Fibroblast of skin of scalp (primary cell): ENCODE measurements around the gene ARMH4.

Source experiments
- DNase-seq: peaks from one replicate; pipeline ENCODE4 v3.0.0-alpha.2; 2013

ARMH4 gene

DNA sequence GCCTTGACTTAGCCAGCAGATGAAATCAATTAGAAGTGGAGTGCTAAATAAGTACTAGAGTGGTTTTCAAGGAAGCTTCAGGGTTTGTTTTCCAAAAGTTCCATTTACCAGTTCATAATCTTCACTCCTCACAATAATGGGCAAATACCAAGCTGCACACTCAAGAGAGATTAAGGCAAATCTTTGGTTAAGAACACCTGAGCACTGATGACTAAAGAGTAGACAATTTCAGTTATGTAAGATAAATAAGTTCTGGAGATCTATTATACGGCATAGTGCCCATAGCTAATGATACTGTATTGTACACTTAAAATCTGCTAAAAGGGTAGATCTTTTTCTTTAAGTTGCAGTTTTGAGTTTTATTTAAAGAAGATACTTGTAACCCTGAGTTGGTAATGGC lies 125.0 kb downstream of the ARMH4 start:
- DNase-seq: no peak

DNA sequence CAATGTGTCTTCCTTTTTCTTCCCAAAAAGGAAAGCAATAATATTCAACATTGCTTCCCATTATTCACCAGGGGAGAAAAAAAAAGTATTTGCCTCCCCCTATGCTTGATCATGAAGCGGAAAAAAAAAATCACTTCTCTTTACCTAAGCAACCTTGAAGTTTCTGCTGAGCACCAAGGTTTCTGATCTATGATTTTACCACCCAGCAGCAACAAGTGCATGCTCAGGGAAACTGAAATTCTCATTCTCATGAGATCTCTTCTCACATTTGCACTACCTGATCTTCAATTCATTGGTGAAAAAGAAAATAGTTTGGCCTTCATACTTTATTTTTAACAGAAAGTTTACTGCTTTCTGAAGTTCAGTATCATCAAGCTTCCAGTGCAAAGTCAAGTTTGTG lies 125.8 kb downstream of the ARMH4 start:
- DNase-seq: no peak

DNA sequence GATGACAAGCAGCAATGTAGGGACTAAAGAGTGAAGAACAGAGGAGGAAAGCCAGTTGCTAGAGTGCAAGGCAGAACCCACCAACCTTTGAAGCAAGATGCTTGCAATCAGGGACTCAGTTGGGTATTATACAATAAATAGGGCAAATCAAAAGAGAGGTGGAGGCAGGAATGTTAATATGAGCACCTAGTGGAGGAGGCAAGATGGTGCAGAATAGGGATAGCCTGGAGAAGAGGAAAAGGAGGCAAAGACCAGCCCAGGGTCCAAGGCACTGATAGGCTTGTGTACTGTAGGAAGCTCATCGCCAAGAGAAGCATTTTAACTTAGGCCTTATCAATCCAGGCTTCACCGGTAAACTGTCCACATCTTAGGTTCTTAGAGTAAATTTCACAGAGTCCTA lies 137.2 kb downstream of the ARMH4 start:
- DNase-seq: no peak

DNA sequence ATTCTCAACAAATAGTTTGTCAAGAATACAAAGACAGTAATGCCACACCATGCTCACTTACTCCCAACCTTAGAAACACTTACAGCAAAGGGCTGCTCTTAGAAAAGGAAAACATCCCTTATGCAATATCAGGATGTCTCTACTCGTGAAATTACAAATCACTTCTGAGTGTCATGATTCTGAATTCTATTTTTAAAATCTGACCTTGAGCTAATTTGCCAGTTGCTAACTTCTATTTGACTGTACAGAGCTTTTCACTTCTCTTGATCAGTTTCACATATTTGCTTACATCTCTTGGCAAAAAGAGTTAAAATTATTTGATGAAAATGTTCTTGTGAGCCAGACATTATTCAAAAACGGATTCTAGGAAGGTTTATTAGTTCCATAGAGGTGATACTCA lies 149.4 kb downstream of the ARMH4 start:
- no peak for DNase-seq

DNA sequence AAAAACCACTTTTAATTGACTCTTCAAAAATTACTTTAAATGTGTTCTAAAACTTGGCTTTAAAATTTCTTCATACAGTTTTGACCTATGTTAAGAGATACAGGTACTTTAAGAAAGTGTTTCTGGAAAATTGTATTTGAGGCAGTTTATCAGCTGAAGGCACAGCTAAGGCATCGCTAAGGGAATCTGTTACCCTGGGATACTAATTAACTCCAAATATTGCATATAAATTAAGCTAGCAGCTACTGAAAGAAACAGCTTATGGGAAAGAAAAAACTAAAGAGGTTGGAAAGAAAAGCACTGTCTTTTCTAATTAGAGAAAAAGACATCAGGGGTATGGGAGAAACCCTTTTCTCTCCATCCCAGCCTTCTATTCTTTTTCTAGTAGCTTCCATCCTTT lies 152.0 kb downstream of the ARMH4 start:
- no peak for DNase-seq

DNA sequence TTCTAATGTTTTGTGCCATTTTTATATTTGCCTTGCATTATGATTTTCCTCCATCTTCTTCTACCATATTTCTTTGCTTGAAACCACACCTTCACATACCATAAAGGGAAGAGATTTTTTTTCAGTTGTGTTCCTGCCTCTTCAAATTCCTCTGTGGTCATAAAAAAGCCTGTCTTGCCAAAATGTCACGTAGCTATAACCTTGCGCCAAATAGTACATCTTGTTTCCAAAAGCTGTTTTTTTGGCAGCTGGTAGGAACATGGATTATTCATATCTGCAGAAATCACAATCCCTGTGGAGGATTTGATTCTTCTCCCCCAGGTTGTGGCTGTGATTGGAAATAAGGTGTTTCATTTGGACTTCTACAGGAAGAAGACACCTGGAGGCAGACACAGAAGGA lies 152.5 kb downstream of the ARMH4 start:
- no peak for DNase-seq

DNA sequence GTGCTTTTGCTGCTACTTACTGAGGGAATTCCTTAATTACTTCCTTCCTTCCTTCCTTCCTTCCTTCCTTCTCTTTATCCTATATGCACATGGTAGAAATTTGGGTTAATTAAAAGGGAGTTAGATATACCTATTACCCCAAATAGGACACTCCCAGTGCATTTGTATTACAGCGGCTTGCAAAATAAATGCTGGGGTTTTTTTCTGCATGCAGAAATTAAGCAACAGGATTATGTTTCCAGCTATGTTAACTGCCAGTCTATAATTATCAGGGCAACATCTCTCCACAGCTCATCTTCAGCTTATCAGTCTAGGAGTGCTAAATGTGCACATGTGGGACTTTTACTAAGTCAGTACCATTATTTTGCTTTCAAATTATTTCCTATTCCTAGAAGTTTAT lies 153.2 kb downstream of the ARMH4 start:
- no peak for DNase-seq

DNA sequence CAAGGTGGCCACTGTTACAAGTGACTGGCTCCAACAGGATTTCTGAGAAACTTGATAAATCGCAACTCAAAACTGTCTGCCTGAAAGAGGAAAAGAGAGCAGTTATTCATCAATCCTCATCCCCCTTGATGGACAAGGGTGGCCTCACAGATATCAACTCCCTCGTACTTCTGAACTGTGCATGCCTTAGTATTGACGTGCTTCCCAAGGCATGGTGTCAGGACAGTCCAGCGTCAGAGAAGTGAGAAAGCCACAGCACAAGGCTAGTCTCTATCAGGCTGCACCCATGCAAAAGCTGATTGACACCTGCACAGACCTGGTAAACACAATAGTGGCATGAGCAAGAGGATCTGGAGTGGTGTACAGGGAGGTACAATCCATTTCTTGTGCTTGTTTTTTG lies 160.7 kb downstream of the ARMH4 start:
- DNase-seq: no peak

DNA sequence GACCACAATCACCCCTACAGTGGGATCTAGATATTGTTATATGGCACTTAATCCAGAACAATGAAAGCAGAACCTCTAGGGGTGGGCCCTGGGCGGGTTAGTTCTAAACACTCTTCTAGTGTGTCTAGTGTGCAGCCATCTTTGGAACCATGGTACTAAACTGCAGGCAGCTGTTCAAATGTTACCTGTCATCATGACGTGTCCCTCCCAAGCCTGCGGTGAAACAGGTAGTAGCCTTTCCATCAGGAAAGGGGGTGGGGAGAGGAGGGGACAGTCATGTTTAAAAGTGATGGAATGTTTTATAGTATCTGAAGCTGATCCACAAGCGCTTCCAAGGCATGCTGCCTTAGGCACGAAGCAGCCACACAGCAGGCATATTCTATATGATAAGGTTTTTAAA lies 163.6 kb downstream of the ARMH4 start:
- no peak for DNase-seq

DNA sequence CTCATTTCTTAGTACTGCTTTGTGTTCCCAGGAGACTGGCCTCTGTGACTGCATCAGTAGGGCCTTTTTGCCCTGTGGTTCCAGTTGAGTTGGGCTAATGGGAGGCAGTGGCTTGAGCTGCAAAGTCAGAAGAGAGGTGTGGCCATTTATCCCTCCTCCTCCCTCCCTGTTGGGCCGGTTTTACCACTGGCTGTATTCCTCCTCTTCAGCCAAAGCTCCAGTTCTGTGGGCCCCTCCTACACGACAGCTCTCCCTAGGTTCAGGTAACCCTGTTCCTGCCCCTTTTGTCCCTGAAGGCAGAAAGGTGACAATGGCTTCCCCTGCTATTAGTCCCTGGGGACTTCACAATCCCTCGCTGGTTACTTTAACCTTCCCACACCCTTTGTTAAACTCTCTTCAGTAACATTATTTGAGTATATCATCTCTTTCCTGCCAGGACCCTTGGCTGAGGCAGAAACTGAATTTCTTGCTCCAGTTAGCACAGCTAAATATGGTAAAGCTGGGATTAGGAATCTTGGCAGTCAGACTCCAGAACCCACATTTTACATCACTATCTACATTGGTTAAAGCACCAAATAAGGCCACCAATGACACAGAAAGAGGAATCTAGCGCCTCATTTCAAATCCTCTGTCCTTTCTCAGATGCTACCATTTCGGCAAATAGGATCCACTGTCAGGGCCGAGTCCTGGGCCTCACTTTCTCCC lies 164.3 kb downstream of the ARMH4 start:
- peak; percentile 7 for DNase-seq

DNA sequence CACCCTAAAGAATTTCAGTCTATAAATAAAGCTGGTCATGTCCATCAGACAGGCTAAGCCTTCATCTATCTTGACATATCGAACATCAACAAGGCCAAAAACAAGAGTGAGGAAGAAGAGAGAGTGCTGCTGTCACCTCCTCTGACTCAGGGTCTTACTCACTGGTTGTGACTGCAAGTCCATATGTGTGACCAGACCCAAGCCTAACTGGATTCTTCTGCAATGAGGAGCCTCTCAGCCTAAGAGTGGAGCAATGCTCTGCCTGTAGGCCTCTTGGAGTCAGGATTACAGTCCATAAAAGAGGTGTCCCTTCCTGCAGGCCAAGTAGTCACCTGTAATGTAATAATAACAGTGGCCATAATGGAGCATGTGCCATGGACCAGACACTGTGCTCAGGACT lies 165.0 kb downstream of the ARMH4 start:
- peak; percentile 13 for DNase-seq

DNA sequence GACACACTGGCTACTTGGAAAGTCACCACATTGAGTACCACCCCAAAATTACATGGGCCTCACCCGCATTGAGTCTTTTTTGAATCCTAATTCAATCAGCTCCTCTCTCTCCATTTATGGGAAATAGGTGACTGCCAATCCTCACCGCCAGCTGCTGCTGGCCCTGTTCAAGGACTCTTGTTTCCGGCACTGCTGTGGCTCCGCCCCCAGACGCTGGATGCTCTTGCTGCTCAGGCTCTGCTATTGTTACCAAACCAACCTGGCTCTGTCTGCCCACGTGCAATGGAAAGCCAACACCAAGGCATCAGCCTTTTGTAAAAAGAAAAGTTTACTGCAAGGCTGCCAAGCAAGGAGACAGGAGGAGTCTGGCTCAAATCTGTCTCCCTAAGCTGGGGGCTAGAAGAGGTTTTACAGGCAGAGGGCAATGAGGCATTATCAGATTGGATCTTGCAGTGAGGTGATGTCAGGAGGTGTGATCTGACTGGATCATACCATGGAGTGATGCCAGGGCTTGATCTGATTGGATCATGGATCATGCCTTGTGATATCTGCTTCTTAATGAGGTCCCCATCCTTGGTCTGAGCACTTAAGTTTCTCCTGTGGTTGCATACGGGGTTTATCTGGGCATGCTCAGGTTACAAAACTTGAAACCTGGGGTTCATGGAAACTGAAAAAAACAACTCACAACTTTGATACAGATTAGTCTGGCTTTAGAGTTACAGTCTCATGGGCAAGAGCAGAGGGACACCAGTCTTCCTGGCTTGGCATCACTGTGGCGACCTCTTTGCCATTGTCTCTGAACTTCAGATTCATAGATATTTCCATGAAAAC lies 169.0 kb downstream of the ARMH4 start:
- no peak for DNase-seq

DNA sequence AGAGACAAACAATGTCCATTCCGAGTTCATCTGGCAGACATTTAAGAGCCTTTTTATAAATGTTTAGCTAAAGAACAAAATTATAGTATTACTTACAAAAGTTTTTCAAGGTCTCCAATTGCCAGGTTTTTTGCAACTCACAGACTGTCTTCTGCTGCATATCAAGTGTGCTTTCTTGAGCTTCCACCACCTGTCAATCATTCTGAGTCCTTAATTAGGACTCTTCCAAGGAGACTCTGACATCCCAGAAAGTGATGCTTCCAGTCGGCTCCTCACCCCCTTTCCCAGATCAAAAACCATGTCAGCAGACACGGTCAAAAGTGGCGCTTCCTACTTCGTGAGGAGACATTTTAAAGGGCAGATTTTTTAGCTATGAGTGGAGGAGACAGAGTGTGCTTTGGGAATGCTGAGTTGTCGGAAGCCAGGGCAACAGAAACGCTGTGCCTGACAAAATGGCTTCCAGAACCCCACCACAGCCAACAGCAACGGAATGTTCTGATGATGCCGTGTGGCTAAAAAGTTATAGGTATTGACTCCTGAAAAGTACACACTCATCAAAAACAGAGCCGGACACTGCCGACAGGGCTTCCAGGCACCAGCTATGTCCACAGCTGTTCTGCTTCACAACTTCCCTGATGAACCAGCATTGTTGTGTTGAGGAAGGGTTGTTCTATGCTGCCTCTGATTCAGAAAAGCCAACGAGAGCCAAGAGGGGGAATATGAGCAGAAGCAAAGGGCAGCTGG lies 170.0 kb downstream of the ARMH4 start:
- DNase-seq: no peak

DNA sequence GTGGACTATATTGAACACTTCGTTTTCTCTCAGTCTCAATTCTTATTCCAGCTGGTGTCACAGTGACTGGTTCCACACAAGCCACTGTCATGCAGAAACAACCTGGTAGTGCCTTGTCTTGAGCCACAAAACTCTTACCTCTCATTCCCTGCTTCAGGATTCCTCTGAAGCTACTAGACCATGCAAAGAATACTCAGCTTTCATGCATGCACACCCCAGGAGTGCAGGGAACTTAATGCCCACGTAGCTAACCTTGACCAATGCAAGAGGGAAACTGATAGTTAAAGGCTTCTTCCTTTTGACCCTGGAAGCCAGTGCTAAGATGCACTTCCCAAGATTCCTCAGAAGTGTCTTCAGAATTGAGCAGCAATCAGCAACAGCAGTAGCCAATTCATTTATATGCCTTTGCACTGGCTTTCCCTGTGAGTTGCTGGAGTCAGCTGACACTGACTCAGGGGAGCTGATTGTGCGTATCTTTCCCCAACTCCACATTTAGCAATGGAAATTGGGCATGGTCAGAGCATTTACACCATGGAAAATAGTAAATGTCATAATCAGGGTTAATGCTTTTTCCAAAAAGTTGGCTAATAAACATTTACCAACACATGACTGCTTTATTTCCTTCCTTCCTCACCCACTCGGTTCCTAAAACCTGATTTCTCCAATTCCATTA lies 172.5 kb downstream of the ARMH4 start:
- DNase-seq: no peak

DNA sequence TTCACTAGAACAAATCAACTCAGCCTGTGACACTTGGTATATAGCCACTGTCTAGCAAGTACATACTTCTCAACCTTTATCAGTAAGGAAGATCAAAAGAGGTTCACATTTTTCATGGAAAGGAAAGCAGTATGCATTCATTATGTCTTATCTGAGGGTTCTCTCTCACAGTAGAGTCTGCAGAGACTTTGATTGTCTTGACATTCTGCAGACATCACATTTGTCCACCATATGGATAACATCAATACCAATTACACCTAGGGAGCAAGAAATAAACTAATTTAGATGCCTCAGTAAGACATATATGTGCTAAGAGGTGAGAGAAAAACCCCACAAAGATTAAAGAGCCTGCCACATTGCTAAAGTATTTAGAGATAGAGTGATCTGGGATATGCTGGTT lies 175.3 kb downstream of the ARMH4 start:
- no peak for DNase-seq

DNA sequence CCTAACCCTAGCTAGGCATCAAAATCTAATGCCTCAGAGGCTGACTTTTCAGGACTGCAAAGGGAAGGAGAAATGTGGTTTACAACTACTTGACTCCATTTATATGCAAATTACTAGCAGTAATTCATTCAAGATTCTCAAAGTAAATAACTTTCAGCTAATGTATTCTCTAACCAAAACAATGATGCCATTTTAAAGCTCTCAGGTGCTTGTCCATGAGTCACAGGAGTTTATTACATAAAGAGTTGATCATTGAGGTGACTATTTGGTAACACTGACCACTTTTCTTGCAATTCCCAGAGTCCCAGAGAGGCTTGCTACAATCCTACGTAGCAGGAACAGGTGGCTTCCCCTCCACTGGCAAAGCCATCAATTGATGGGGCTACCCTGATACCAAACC lies 177.1 kb downstream of the ARMH4 start:
- no peak for DNase-seq

DNA sequence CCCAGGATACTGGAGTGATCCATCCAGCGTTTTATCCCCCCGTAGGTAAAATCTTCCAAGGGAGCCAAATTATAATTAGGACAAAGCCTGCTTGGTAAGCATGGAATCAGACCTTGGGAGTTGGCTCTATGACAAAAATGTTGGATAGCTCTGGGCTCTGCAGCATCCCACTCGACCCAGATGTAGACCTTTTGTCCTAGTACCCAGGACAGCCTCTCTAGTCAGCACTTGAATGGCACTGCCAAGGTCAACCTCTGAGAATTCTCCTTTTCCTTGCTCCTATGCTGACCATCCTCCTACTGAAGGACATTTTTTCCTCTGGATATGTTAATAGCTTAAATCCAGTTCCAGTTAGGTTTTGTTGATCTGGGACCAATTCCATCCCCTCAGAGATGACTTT lies 181.4 kb downstream of the ARMH4 start:
- DNase-seq: no peak

DNA sequence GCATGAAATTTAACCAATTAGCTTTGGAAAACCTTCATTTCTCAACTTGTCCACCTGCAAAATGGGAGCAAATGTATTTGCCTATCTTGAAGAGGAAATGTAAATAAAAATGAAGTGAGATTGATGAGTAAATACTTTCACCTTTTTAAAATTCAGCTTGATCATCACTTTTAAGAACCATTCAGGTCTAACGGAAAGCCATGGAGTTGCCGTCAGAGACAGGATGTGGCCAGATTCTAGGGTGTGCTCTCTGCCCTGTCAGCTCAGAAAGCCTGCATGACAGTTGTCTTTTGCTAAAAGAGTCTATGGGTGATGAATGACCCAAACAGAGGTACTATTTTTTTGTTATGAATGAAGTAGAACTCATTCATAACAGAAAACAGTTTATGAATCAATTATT lies 181.8 kb downstream of the ARMH4 start:
- no peak for DNase-seq

DNA sequence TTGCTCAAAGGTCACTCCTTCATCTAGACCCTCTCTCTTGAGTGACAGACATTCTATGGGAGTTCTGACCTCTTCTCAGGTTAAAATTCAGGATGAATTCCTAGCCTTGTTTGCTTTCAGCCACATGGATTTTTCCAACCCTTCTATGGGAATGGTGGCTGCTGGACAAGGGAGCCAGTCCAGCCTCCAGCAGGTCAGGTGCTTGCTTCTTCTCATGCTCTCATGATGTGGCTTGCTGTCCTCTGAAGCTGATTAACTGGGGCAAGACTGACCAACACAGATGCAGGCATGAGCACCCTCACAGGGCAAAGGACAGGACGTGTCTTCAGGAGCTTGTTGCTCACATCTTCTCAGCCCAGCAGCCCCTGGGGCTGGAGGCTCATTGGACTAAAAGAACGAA lies 188.9 kb downstream of the ARMH4 start:
- DNase-seq: no peak

DNA sequence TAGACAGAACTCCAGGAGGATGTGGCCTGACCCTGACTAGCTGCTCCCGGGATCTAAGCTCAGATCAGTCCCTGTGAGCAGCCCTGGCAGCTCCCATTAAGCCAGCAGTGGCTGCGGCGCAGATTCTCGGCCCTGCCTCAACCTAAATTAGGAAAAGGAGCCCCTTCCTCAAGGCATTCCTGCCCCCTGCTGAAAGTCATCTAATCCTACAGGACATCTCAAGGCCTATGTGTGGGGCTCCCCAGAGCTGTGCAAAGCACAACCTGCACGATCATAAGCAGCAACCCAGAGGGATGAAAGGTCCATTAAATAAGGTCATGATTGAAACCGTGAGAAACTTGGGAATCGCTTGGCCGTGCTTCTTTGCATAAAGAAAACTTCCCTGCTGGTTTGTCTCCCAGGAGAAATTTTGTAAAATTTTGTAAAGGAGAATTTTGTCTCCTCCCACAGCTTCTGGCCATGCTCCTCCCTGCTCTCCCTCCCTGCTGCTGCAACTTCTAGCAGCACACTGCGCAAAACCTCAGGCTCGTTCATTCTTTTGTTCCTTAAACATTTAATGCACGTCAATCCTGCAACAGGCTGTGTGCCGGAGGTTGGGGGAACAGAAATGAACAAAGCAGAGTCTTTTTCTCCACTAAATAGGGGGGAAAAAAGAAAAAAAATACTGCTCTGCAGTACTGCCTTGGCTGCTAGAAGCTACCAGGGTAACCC lies 189.5 kb downstream of the ARMH4 start:
- DNase-seq: no peak

DNA sequence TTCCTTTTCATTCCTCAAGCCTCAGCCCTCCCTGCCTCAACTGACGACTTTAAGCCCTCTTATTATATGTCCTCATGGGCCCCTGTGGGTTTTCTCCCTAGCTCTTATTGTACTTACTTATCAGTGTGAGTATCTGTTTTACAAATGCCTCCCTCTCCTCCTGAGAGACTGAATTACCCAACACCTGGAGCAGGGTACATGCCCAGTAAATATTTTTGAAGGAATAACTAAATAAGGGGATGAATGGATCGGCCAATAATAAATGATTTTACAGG lies 190.3 kb downstream of the ARMH4 start:
- DNase-seq: no peak

DNA sequence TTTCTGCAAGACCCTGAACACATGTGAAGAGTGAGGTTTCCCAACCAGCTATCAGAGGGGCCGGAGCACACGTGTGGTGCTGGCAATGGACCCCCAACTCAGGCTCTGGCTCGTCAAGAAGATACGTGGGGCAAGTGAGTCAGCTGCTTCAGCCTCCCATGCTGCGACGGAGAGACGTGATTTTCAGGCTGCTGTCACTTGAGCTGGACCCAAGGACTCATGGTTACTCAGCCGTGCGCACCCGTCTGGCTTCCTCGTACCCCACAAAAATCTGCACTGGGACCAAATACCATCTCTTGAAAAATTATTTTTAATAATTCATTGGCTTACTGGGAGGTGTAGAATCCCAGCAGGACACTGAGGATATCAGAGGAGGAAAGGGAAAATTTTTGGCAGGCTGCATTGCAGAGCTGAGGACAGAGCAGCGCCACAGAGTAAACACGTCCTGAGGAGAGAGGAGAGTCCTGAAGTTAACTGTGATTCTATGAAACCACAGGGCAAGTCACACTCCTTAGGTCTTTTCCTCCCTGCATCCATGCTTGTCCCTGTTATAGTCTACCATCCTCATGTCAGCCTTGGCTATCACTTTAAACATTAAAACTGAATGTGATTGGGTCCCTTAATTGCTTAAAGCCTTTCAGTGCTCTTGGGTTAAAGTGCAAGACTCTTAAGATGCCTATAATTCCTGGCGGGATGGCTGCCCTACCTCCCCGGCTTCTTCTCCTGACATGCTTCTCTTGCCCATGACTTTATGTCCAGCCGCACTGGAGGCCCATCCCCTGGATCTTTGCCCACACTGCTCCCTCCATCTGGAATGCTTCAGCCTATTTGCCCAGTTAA lies 190.8 kb downstream of the ARMH4 start:
- no peak for DNase-seq
